ENCODE measurements around the gene RPA1.

RPA1 gene

DNA sequence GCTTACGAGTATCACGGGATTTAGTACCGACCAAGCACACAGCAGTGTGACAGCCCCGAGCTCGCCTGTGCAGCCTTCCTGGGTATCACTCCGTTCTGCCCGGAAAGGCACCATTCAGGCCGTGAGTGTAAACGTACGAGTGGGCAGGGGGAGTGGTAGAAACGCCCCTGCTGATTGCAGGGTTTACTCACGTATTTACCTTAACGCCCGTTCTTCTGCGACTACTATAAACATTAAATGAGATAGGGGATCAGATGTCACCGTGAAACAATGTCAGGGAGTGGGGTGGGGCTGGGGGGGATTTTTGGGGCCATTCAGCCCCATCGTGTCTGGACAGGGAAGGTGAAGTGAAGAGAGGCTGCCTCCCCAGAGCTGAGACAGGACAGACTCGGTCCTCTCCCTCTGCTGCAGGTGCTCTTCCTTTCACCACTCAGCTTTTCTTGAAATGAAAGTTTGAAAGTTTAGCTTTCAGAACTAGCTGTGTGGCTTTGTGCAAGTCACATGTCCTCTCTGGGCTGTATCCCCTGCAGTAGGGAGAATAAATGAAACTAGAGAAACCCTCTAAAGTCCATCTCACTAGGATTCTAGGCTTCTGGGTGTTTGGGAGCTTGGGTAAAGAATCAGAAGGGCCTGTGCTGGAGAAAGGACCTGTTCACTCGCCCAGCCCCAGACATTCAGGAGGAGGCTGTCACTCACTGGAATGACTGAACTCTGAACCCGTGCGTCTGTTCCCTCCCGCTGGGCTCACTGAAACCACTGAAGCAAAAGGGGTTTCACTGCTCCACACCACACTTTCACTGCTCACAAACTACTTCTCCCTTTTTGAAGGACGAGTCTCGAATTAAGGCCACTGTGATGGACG is 66.7 kb downstream of the RPA1 start:
- DNase-seq (ENCODE audit: extremely low read depth, low read depth): no peak
- TF ChIP-seq, protein P1, sequence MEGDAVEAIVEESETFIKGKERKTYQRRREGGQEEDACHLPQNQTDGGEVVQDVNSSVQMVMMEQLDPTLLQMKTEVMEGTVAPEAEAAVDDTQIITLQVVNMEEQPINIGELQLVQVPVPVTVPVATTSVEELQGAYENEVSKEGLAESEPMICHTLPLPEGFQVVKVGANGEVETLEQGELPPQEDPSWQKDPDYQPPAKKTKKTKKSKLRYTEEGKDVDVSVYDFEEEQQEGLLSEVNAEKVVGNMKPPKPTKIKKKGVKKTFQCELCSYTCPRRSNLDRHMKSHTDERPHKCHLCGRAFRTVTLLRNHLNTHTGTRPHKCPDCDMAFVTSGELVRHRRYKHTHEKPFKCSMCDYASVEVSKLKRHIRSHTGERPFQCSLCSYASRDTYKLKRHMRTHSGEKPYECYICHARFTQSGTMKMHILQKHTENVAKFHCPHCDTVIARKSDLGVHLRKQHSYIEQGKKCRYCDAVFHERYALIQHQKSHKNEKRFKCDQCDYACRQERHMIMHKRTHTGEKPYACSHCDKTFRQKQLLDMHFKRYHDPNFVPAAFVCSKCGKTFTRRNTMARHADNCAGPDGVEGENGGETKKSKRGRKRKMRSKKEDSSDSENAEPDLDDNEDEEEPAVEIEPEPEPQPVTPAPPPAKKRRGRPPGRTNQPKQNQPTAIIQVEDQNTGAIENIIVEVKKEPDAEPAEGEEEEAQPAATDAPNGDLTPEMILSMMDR (IDR thresholded peaks at IDR 0.05; ENCODE audit: low read depth, low read length): no peak

DNA sequence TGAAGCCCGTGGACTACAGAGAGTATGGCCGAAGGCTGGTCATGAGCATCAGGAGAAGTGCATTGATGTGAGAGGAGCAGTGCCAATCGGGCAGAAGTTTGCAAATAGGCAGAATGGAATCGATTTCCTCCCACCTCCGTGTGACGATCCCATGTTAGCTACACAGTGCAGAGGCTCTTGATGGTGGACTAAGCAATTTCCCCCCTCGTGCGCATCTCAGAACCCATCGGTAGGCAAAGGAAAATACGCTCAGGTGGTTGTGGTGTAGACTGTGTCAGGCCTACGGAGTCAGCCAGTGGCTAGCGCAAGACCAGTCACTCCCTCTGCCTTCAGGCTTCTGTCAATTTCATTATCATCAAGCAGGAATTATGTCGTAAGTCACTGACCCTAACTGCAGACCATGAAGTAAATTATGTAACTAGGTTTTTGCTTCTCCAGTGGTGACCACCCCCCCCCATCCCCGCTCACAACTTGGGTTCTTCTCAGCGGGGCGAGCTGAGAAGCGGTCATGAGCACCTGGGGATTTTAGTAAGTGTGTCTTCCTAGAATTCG is 67.4 kb downstream of the RPA1 start:
- TF ChIP-seq, protein P1 (IDR thresholded peaks at IDR 0.05; ENCODE audit: low read depth, low read length): no peak
- DNase-seq (ENCODE audit: extremely low read depth, low read depth): no peak

DNA sequence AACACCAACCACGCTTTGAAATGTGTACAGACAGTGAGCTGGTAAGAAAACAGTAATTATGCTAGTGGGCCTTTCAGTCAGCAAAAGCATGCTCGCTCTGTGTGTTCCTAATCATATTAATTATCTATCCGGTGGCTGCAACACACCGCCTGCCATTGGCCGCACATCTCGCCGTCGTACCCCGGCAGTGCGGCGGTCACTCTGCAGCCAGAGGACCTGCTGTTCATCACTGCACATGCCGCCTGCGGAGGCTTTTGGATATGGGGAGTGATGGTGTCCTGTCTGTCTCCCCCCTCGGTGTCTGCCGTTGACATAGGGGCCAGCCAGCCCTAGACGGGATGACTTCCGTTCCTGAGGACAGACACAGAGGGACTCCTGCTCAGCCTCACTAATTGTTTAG is 68.5 kb downstream of the RPA1 start:
- TF ChIP-seq, protein P1 (IDR thresholded peaks at IDR 0.05; ENCODE audit: low read depth, low read length): no peak
- no peak for DNase-seq (ENCODE audit: extremely low read depth, low read depth)

DNA sequence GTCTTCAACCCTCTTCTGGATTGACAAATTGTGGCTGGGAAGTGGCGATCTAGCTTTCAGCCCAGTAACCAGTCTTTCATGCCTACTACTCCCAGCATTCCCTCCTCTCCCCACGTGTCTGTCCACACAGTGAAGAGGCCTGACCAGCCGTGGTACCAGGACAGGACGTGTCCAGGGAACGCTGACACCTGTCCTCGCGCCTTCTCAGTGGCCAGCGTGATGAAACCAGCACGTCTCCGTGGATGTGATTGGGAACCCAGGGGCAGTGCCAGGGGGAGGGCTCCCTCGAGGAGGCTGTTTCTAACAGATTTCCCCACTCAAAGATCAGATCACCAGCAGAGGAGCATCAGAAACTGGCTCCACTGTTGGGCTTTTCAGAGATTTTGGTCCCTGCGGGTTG is 69.1 kb downstream of the RPA1 start:
- TF ChIP-seq, protein P1 (IDR thresholded peaks at IDR 0.05; ENCODE audit: low read depth, low read length): no peak
- DNase-seq (ENCODE audit: extremely low read depth, low read depth): no peak

DNA sequence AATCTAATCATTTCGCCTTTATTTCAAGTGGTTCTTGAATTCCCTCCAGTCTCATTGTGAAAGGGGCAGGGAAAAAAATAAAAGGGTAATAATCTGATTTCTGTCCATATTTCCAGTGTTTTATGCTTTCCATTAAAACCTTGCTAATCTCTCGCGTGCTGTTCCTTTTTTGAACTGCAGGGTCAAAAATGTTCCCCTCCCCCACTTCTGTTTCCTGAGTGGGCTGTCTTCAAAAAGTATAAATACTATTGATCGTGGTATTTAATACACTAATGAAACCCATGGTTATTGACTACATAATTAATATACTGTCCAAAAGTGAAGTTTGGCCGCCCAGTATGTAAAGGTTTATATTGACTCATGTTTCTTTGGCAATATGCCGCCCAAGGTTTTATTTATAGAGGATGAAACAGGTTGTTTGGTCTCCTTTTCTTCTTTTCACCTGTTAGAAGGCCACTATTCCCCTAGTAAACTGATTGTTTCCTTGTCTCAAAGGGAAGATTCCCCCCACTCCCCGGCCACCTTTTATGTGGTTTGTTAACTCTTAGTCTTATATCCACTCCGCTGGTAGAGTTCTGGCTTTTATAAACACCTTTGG is 69.7 kb downstream of the RPA1 start:
- TF ChIP-seq, protein P1 (IDR thresholded peaks at IDR 0.05; ENCODE audit: low read depth, low read length): no peak; the same call in 1 of the 2 replicates
- no peak for DNase-seq (ENCODE audit: extremely low read depth, low read depth)

DNA sequence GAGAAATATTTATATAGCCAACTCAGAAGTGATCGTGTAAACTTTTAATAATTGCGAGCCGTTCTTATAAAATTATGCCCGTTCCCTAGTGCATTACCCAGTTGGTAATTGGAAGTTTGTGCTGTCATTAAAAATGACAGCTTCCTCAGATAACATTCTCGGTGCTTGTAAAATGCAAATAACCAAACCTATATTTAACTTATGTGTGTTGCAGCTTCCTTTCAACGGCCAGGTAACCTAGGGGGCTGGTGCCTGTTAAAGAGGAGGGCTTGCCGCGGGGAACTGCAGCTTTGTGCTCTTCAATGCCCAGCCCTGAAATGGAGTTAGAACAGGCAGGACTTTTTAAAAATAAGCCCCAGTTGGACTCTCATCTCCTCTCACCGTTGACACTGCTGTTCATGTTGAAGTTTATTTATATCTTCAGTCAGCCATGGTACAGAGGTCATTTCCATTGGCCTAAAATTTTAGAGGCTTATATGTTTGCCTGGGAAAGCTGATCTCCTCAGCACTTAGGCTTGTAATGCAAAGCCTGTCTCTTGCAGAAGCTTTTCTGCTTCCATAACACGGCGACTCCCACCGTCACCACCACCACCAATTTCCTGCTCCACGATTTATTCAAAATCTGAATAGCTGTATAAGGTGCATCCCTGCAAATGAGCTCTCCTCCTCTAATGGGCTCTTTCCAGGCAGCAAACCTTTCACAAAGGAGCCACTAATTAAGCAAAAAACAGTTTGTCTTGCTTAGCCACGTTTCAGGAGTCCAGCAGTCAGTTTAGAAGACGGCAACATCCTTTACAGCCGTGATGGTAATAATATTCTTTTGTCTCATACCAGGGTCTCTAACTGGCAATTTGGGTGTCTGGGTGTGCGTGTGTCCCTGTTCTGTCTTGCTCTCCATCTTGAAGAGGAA is 74.7 kb downstream of the RPA1 start:
- TF ChIP-seq, protein P1 (IDR thresholded peaks at IDR 0.05; ENCODE audit: low read depth, low read length): no peak
- no peak for DNase-seq (ENCODE audit: extremely low read depth, low read depth)

Data from AG09319 (cell line).